ENCODE results near the gene SORBS1. TPM values are rescaled to one million over a fixed set of nuclear protein-coding genes. Genes with fewer than 3 reads are reported as not detected.

The SORBS1 gene
- total RNA-seq, 4 donors from 2014 or later = 92.2 to 308 (median 150) TPM

DNA sequence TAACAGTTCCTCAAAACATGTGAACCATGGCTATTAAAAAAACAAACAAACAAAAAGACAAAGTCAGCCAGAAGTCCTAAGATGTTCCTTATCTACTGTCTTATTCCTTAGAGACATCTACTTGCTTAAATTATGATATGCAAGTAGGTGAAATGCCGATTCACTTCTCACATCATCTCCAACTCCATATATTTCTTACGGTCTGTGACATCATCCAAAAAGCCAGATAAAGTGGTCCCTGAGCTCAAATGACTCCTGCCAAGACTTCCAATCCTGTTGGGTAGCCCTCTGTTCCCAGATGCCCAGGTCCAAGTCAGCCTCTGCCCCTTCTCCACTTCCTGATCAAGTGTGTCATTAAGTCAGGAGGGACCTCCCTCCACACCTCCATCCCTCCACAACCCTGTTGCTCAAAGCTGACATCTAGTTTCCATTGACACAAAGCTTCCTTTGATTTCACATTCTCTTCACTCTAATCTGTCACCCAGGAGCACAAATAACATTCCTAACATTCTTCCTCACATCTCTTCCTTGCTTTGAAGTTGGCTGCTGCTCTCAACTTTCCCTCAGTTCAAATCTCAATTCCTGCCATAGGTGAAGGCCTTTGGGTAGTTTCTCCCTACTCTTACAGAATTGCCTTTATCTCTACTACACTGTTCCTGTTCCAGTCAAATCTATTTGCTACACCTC, 214.3 kb downstream of the SORBS1 start:
- Histone ChIP-seq H3K4me1 (peaks cover 0 to 14% (median 7%) of the 10 kb centered on the region in 4 donors), H3K4me3 (no peak overlapping the region), H3K27ac (peak overlapping the region in 1 of 4 donors; percentile 8), H3K36me3 (no peaks in the 10 kb centered on the region), H3K9me3 (no peaks in the 10 kb centered on the region), H3K27me3 (no peaks in the 10 kb centered on the region)
- no peak for TF ChIP-seq POLR2A (IDR thresholded peaks at IDR 0.05)
- no peak for TF ChIP-seq EP300 (IDR thresholded peaks at IDR 0.05; ENCODE audit: low read depth)
- TF ChIP-seq, protein P1, sequence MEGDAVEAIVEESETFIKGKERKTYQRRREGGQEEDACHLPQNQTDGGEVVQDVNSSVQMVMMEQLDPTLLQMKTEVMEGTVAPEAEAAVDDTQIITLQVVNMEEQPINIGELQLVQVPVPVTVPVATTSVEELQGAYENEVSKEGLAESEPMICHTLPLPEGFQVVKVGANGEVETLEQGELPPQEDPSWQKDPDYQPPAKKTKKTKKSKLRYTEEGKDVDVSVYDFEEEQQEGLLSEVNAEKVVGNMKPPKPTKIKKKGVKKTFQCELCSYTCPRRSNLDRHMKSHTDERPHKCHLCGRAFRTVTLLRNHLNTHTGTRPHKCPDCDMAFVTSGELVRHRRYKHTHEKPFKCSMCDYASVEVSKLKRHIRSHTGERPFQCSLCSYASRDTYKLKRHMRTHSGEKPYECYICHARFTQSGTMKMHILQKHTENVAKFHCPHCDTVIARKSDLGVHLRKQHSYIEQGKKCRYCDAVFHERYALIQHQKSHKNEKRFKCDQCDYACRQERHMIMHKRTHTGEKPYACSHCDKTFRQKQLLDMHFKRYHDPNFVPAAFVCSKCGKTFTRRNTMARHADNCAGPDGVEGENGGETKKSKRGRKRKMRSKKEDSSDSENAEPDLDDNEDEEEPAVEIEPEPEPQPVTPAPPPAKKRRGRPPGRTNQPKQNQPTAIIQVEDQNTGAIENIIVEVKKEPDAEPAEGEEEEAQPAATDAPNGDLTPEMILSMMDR (IDR thresholded peaks at IDR 0.05) = no peak
- no peak for TF ChIP-seq POLR2AphosphoS5 (IDR thresholded peaks at IDR 0.05)
- DNase-seq = no peak
- WGBS, 2 donors (ENCODE audit: low coverage in 1 of 2) = 76 to 92% methylated on average over 2 of the region's 2 CpGs
- in situ Hi-C loops (cut with MboI; ENCODE audit: low pct_ligation_motif_present in 1 of 4, low pct_unique_long_range_greater_than_20kb in 1 of 4, low sequenced_read_pairs in 3 of 4) (no loop called here), intact Hi-C loops (cut with DNase I; ENCODE audit: low total_unique reads) (no loop called here)

DNA sequence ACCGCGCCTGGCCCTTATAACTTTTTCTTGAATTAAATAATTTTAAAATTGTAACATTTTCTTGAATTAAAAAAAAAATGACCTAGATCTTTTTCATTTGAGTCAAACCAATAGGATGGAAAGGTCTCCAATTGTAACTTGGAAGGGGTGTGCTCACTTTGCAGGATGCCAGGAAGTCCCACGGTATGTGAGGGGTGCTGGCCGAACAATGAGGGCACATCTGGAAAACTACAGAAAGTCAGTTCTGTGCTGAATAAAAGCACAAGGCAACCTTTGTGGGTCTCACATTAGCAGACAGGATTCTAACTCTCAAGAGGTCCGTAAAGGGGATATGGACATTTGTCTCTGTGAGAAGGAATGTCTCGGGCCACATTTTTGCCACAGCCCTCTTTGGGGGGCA, 217.6 kb downstream of the SORBS1 start:
- H3K27ac ChIP-seq = no peak overlapping the region
- intact Hi-C loops (cut with DNase I; ENCODE audit: low total_unique reads) = no loop called here
- no peaks in the 10 kb centered on the region for H3K9me3 ChIP-seq
- 89 to 91% methylated on average over 4 to 6 of the region's 6 CpGs for WGBS, 2 donors (ENCODE audit: low coverage in 1 of 2)
- no peaks in the 10 kb centered on the region for H3K36me3 ChIP-seq
- DNase-seq = no peak
- in situ Hi-C loops (cut with MboI; ENCODE audit: low pct_ligation_motif_present in 1 of 4, low pct_unique_long_range_greater_than_20kb in 1 of 4, low sequenced_read_pairs in 3 of 4) = no loop called here
- peaks cover 0 to 12% (median 3%) of the 10 kb centered on the region in 4 donors for H3K4me1 ChIP-seq
- no peaks in the 10 kb centered on the region for H3K27me3 ChIP-seq
- TF ChIP-seq POLR2A (IDR thresholded peaks at IDR 0.05) (no peak), EP300 (IDR thresholded peaks at IDR 0.05; ENCODE audit: low read depth) (no peak), POLR2AphosphoS5 (IDR thresholded peaks at IDR 0.05) (no peak)
- TF ChIP-seq, protein P1 (IDR thresholded peaks at IDR 0.05) = no peak
- H3K4me3 ChIP-seq = no peak overlapping the region

DNA sequence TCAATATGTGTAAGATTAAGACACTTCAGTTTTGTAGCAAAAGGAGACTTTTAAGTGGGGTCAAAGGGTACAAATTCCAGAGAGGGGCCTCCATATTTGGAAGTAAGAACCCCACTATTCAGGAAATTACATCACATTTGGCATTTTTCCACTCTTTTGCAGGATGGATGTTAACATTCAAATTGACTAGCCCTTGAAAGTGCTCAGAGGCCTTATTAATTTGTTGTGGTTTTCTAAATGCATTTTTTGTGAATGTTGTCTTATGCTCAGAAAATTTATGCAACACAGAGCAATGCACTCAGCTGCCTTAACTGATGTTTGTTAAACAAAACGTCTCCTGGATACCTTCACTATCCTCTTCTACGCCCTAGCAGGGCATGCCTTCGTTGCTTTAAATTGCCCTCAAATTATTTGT, 219.4 kb downstream of the SORBS1 start:
- H3K27me3 ChIP-seq = no peaks in the 10 kb centered on the region
- intact Hi-C loops (cut with DNase I; ENCODE audit: low total_unique reads) = no loop called here
- peaks cover 0 to 12% (median 3%) of the 10 kb centered on the region in 4 donors for H3K4me1 ChIP-seq
- DNase-seq = no peak
- no peaks in the 10 kb centered on the region for H3K36me3 ChIP-seq
- H3K9me3 ChIP-seq = no peaks in the 10 kb centered on the region
- in situ Hi-C loops (cut with MboI; ENCODE audit: low pct_ligation_motif_present in 1 of 4, low pct_unique_long_range_greater_than_20kb in 1 of 4, low sequenced_read_pairs in 3 of 4) = no loop called here
- H3K27ac ChIP-seq = peak overlapping the region; percentile 8 to 52 (median 36)
- WGBS, 2 donors (ENCODE audit: low coverage in 1 of 2) = 76 to 81% methylated on average over 3 of the region's 3 CpGs
- TF ChIP-seq, protein P1 (IDR thresholded peaks at IDR 0.05) = no peak
- peak in 1 of 3 donors; percentile 9 for TF ChIP-seq POLR2AphosphoS5 (IDR thresholded peaks at IDR 0.05)
- TF ChIP-seq POLR2A (IDR thresholded peaks at IDR 0.05) = no peak
- no peak for TF ChIP-seq EP300 (IDR thresholded peaks at IDR 0.05; ENCODE audit: low read depth)
- no peak overlapping the region for H3K4me3 ChIP-seq

DNA sequence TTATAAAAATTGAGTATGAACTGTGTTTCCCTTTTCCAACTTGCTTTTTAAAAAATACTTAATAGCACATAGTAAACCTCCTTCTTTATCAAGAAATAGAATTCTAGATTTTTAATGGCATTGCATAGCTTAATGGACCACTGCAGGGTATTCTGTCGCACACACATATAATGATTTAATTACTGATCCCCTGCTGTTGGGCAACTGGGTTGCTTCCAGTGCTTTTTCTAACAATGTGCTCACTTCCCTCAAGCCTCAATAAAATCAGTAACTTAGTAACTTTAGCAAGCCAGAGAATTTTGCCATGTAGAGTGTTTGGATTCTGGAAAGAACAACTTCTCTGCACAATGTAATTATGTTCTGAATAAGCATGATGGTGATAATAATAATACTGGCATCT, 221.3 kb downstream of the SORBS1 start:
- intact Hi-C loops (cut with DNase I; ENCODE audit: low total_unique reads) (no loop called here), in situ Hi-C loops (cut with MboI; ENCODE audit: low pct_ligation_motif_present in 1 of 4, low pct_unique_long_range_greater_than_20kb in 1 of 4, low sequenced_read_pairs in 3 of 4) (no loop called here)
- DNase-seq = no peak
- H3K4me1 ChIP-seq = peaks cover 6 to 21% (median 11%) of the 10 kb centered on the region in 4 donors
- 83 to 100% methylated on average over 1 of the region's 1 CpG for WGBS, 2 donors (ENCODE audit: low coverage in 1 of 2)
- no peak overlapping the region for H3K4me3 ChIP-seq
- no peak for TF ChIP-seq POLR2A (IDR thresholded peaks at IDR 0.05)
- TF ChIP-seq POLR2AphosphoS5 (IDR thresholded peaks at IDR 0.05) = no peak
- TF ChIP-seq, protein P1 (IDR thresholded peaks at IDR 0.05) = no peak
- no peak for TF ChIP-seq EP300 (IDR thresholded peaks at IDR 0.05; ENCODE audit: low read depth)
- no peaks in the 10 kb centered on the region for H3K36me3 ChIP-seq
- H3K9me3 ChIP-seq = no peaks in the 10 kb centered on the region
- H3K27ac ChIP-seq = no peak overlapping the region
- H3K27me3 ChIP-seq = no peaks in the 10 kb centered on the region
